Trophoblast cell (in vitro differentiated cells and primary cell): ENCODE data around the gene PBX4.
A peak's percentile ranks its signal among the peaks of the same experiment; 100 is the strongest.

Experiments used
- DNase-seq, 2 donors: peaks; one replicate each; pipeline ENCODE4 v3.0.0-alpha.2; 2016
- H2AFZ ChIP-seq: 2 replicates; pipeline ENCODE4 v1.6.1; 2013; ENCODE audit warnings: low read length, moderate library complexity, mild to moderate bottlenecking; ENCODE audit not compliant: insufficient read depth, poor library complexity
- H2AK5ac ChIP-seq: 2 replicates; pipeline ENCODE4 v1.6.1; 2013; ENCODE audit warnings: mild to moderate bottlenecking, low read length
- H2BK120ac ChIP-seq: 2 replicates; pipeline ENCODE4 v1.6.1; 2013; ENCODE audit warnings: low read length, mild to moderate bottlenecking, moderate library complexity; ENCODE audit not compliant: insufficient read depth, poor library complexity
- H2BK12ac ChIP-seq: 2 replicates; pipeline ENCODE4 v1.6.1; 2013; ENCODE audit warnings: mild to moderate bottlenecking, low read length, moderate library complexity
- H2BK5ac ChIP-seq: 2 replicates; pipeline ENCODE4 v1.6.1; 2013; ENCODE audit warnings: low read length, low read depth, moderate library complexity, mild to moderate bottlenecking; ENCODE audit not compliant: poor library complexity
- H3K14ac ChIP-seq: 2 replicates; pipeline ENCODE4 v1.6.1; 2013; ENCODE audit warnings: mild to moderate bottlenecking, low read length
- H3K18ac ChIP-seq: 2 replicates; pipeline ENCODE4 v1.6.1; 2013; ENCODE audit warnings: mild to moderate bottlenecking, low read length
- H3K23ac ChIP-seq: 2 replicates; pipeline ENCODE4 v1.6.1; 2013; ENCODE audit warnings: low read length
- H3K27ac ChIP-seq: 2 replicates; pipeline ENCODE4 v1.5.1; 2013; ENCODE audit warnings: low read depth, mild to moderate bottlenecking, inconsistent platforms, low read length, moderate library complexity
- H3K27me3 ChIP-seq: 2 replicates; pipeline ENCODE4 v1.6.1; 2013; ENCODE audit warnings: inconsistent platforms, mild to moderate bottlenecking, low read length, moderate library complexity; ENCODE audit not compliant: insufficient read depth
- H3K36me3 ChIP-seq, 2 experiments: 1 replicate in 1 of 2; 2 replicates in 1 of 2; pipeline ENCODE4 v1.6.1; 2013; ENCODE audit warnings: low read length in 2 of 2, mild to moderate bottlenecking in 2 of 2, moderate library complexity in 1 of 2; ENCODE audit not compliant: insufficient read depth in 2 of 2, control insufficient read depth in 1 of 2
- H3K4ac ChIP-seq: 2 replicates; pipeline ENCODE4 v1.6.1; 2013; ENCODE audit warnings: low read depth, mild to moderate bottlenecking, low read length, moderate library complexity
- H3K4me1 ChIP-seq, 2 experiments: 1 replicate in 1 of 2; 2 replicates in 1 of 2; pipeline ENCODE4 v1.6.1; 2013; ENCODE audit warnings: low read length in 2 of 2, mild to moderate bottlenecking in 2 of 2, moderate library complexity in 1 of 2; ENCODE audit not compliant: insufficient read depth in 2 of 2, control insufficient read depth in 1 of 2
- H3K4me2 ChIP-seq: 2 replicates; pipeline ENCODE4 v1.6.1; 2013; ENCODE audit warnings: inconsistent platforms, mild to moderate bottlenecking, low read length, moderate library complexity
- H3K4me3 ChIP-seq: 2 replicates; pipeline ENCODE4 v1.5.1; 2013; ENCODE audit warnings: mild to moderate bottlenecking, low read depth, low read length, inconsistent platforms
- H3K79me1 ChIP-seq: one replicate; pipeline ENCODE4 v1.6.1; 2013; ENCODE audit warnings: low read length
- H3K79me2 ChIP-seq: 2 replicates; pipeline ENCODE4 v1.6.1; 2013; ENCODE audit warnings: low read length, mild to moderate bottlenecking; ENCODE audit not compliant: control insufficient read depth, insufficient read depth, poor library complexity
- H3K9ac ChIP-seq: 2 replicates; pipeline ENCODE4 v1.6.1; 2013; ENCODE audit warnings: mild to moderate bottlenecking, low read length
- H3K9me3 ChIP-seq: 2 replicates; pipeline ENCODE4 v1.6.1; 2013; ENCODE audit warnings: low read depth, mild to moderate bottlenecking, control low read depth, inconsistent platforms, low read length; ENCODE audit not compliant: insufficient read depth
- H4K12ac ChIP-seq: 2 replicates; pipeline ENCODE4 v1.6.1; 2013; ENCODE audit warnings: low read depth, mild to moderate bottlenecking, low read length, moderate library complexity
- H4K8ac ChIP-seq: 2 replicates; pipeline ENCODE4 v1.6.1; 2013; ENCODE audit warnings: low read depth, mild to moderate bottlenecking, low read length, moderate library complexity
- H4K91ac ChIP-seq: one replicate; pipeline ENCODE4 v1.6.1; 2013; ENCODE audit warnings: low read depth, mild to moderate bottlenecking, low read length, moderate library complexity
- WGBS: extraction: QIAGEN DNeasy Blood & Tissue Kit; methylation state at CpG from one replicate; pipeline ENCODE4 v1.1.7; 2013; ENCODE audit warnings: missing lambda C conversion rate; ENCODE audit not compliant: insufficient read length, insufficient coverage; ENCODE audit errors: extremely low coverage; 5-methylcytosine and 5-hydroxymethylcytosine counted together

Gene PBX4

GRCh38 chr19:19631346-19631745 is 12.9 kb upstream of the PBX4 start:
- H3K4me1 ChIP-seq, result peaks cover 7 to 13% of the 10 kb centered on the region in 2 experiments
- no peak overlapping the region for H2BK12ac ChIP-seq
- H3K14ac ChIP-seq, result no peak overlapping the region
- H3K27ac ChIP-seq, result no peak overlapping the region
- H3K23ac ChIP-seq, result no peak overlapping the region
- peaks cover 46 to 61% of the 10 kb centered on the region in 2 experiments for H3K36me3 ChIP-seq
- H3K4me2 ChIP-seq, result no peak overlapping the region
- no peak overlapping the region for H2AFZ ChIP-seq
- no peaks in the 10 kb centered on the region for H3K27me3 ChIP-seq
- H2BK5ac ChIP-seq, result no peak overlapping the region
- WGBS, result no CpG with 5 or more reads among the region's 7 CpGs
- H3K9ac ChIP-seq, result no peak overlapping the region
- peak; percentile 96 to 97 for DNase-seq
- no peak overlapping the region for H2BK120ac ChIP-seq
- no peak overlapping the region for H4K91ac ChIP-seq
- no peak overlapping the region for H3K4ac ChIP-seq
- peaks cover 8% of the 10 kb centered on the region for H3K79me2 ChIP-seq
- no peak overlapping the region for H3K18ac ChIP-seq
- no peak overlapping the region for H2AK5ac ChIP-seq
- H3K79me1 ChIP-seq, result peaks cover 16% of the 10 kb centered on the region
- H3K4me3 ChIP-seq, result no peak overlapping the region
- no peak overlapping the region for H4K12ac ChIP-seq
- H3K9me3 ChIP-seq, result peaks cover 2% of the 10 kb centered on the region
- H4K8ac ChIP-seq, result no peak overlapping the region

DNA sequence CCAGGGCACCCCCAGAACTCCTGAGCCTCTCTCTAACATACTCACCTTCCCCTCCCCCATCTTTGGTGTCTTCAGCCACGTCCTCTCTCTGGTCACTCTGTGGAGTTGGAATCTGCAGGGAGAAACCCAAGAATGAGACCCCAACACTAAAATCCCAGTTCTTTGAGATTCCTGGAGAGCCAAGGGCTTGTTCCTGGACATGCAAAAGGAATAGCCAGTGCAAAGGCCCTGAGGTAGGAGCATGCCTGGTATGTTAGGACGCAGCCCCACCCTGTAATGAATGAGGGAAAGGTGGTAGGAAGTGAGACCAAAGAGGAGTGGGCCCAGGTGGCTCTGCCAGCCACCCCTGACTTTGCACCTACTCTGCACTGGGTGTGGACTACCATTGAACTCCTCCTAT is 11.9 kb upstream of the PBX4 start:
- no peak overlapping the region for H3K4ac ChIP-seq
- DNase-seq, result peak in 1 of 2 donors; percentile 68
- no peak overlapping the region for H4K12ac ChIP-seq
- H3K36me3 ChIP-seq, result peaks cover 40 to 60% of the 10 kb centered on the region in 2 experiments
- no peak overlapping the region for H2BK120ac ChIP-seq
- H2BK12ac ChIP-seq, result no peak overlapping the region
- H3K79me1 ChIP-seq, result peaks cover 16% of the 10 kb centered on the region
- H4K91ac ChIP-seq, result no peak overlapping the region
- no peak overlapping the region for H4K8ac ChIP-seq
- H3K9me3 ChIP-seq, result peaks cover 2% of the 10 kb centered on the region
- H3K27ac ChIP-seq, result no peak overlapping the region
- no peak overlapping the region for H3K18ac ChIP-seq
- no peaks in the 10 kb centered on the region for H3K27me3 ChIP-seq
- peaks cover 7 to 16% of the 10 kb centered on the region in 2 experiments for H3K4me1 ChIP-seq
- no peak overlapping the region for H3K9ac ChIP-seq
- H3K14ac ChIP-seq, result no peak overlapping the region
- H3K4me3 ChIP-seq, result no peak overlapping the region
- WGBS, result no CpG with 5 or more reads among the region's 2 CpGs
- peaks cover 8% of the 10 kb centered on the region for H3K79me2 ChIP-seq
- no peak overlapping the region for H2BK5ac ChIP-seq
- H2AK5ac ChIP-seq, result no peak overlapping the region
- H2AFZ ChIP-seq, result no peak overlapping the region
- no peak overlapping the region for H3K4me2 ChIP-seq
- no peak overlapping the region for H3K23ac ChIP-seq

DNA sequence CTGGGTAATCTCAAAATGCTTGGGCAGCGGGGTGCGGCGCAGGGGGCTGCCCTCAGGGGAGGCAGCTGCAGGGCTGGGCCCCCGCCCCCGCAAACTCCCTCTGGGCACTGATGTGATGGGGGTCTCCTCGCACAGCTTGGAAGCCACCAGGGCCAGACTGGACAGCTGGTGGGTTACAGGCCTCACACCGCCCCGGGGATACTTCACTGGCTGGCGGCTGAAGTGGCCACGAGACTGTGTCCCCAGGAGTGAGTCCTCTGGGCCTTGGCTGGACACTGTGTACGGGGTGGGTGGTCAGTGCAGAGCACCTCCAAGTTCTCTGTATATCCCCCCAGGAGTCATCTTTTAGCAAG is 11.6 kb upstream of the PBX4 start:
- Histone ChIP-seq H3K14ac (no peak overlapping the region), H2BK120ac (no peak overlapping the region), H3K18ac (no peak overlapping the region), H3K23ac (no peak overlapping the region), H3K4ac (no peak overlapping the region), H3K4me3 (no peak overlapping the region), H3K79me2 (peaks cover 8% of the 10 kb centered on the region), H3K4me1 (peaks cover 7 to 16% of the 10 kb centered on the region in 2 experiments), H3K36me3 (peaks cover 36 to 57% of the 10 kb centered on the region in 2 experiments), H4K8ac (no peak overlapping the region), H3K9me3 (peaks cover 2% of the 10 kb centered on the region), H4K12ac (no peak overlapping the region), H2BK5ac (no peak overlapping the region), H3K27ac (no peak overlapping the region), H3K79me1 (peaks cover 16% of the 10 kb centered on the region), H3K9ac (no peak overlapping the region), H2AK5ac (no peak overlapping the region), H2BK12ac (no peak overlapping the region), H2AFZ (no peak overlapping the region), H3K4me2 (no peak overlapping the region), H3K27me3 (no peaks in the 10 kb centered on the region), H4K91ac (no peak overlapping the region)
- WGBS, result no CpG with 5 or more reads among the region's 11 CpGs
- no peak for DNase-seq

- H3K4ac ChIP-seq, result peak overlapping the region; percentile 31
- DNase-seq, result peak; percentile 95 to 96
- H2AK5ac ChIP-seq, result peak overlapping the region; percentile 38
- H4K12ac ChIP-seq, result peak overlapping the region; percentile 82
- H3K36me3 ChIP-seq, result peaks cover 33 to 55% of the 10 kb centered on the region in 2 experiments
- WGBS, result no CpG with 5 or more reads among the region's 51 CpGs
- peaks cover 7 to 16% of the 10 kb centered on the region in 2 experiments for H3K4me1 ChIP-seq
- H2AFZ ChIP-seq, result peak overlapping the region; percentile 30
- H3K4me2 ChIP-seq, result peak overlapping the region; percentile 72
- H3K79me2 ChIP-seq, result peaks cover 8% of the 10 kb centered on the region
- H3K9ac ChIP-seq, result peak overlapping the region; percentile 24
- H3K23ac ChIP-seq, result no peak overlapping the region
- H4K8ac ChIP-seq, result peak overlapping the region; percentile 84
- H3K18ac ChIP-seq, result peak overlapping the region; percentile 79
- H3K27ac ChIP-seq, result peak overlapping the region; percentile 88
- H2BK5ac ChIP-seq, result peak overlapping the region; percentile 82
- H4K91ac ChIP-seq, result peak overlapping the region; percentile 87
- H3K14ac ChIP-seq, result peak overlapping the region; percentile 76
- H2BK120ac ChIP-seq, result peak overlapping the region; percentile 82
- H3K27me3 ChIP-seq, result no peaks in the 10 kb centered on the region
- H2BK12ac ChIP-seq, result no peak overlapping the region
- H3K79me1 ChIP-seq, result peaks cover 16% of the 10 kb centered on the region
- H3K9me3 ChIP-seq, result peaks cover 2% of the 10 kb centered on the region
- H3K4me3 ChIP-seq, result peak overlapping the region; percentile 87
Observed at GRCh38 chr19:19628501-19629134, 10.1 kb upstream of the PBX4 start.
